ENCODE results near the gene HAP1.

Gene HAP1

GRCh38 chr17:41763327-41763726, 28.9 kb upstream of the HAP1 start:
- no peak for DNase-seq

- DNase-seq = no peak
Measured at GRCh38 chr17:41762841-41763240, 28.4 kb upstream of the HAP1 start.

GRCh38 chr17:41762391-41762790, 27.9 kb upstream of the HAP1 start:
- DNase-seq = no peak

- no peak for DNase-seq
Measured at GRCh38 chr17:41760878-41761277, 26.4 kb upstream of the HAP1 start.

- no peak for DNase-seq
Measured at GRCh38 chr17:41758601-41759000, 24.2 kb upstream of the HAP1 start.

- DNase-seq = no peak
Measured at GRCh38 chr17:41754066-41754465, 19.6 kb upstream of the HAP1 start.

GRCh38 chr17:41751288-41751687, 16.8 kb upstream of the HAP1 start:
- DNase-seq = no peak

GRCh38 chr17:41750862-41751261, 16.4 kb upstream of the HAP1 start:
- DNase-seq = no peak

- no peak for DNase-seq
Measured at GRCh38 chr17:41748275-41748674, 13.8 kb upstream of the HAP1 start.

- no peak for DNase-seq
Measured at GRCh38 chr17:41741709-41742108, 7.3 kb upstream of the HAP1 start.

GRCh38 chr17:41740506-41740905, 6.1 kb upstream of the HAP1 start:
- no peak for DNase-seq

GRCh38 chr17:41739661-41740352, 5.4 kb upstream of the HAP1 start:
- DNase-seq = no peak

- no peak for DNase-seq
Measured at GRCh38 chr17:41738801-41739112, 4.3 kb upstream of the HAP1 start.

- peak; percentile 80 to 84 for DNase-seq
Measured at GRCh38 chr17:41738077-41738800, 3.8 kb upstream of the HAP1 start.

- no peak for DNase-seq
Measured at GRCh38 chr17:41737680-41738023, 3.2 kb upstream of the HAP1 start.

- no peak for DNase-seq
Measured at GRCh38 chr17:41736983-41737679, 2.7 kb upstream of the HAP1 start.

GRCh38 chr17:41735744-41736143, 1.3 kb upstream of the HAP1 start:
- no peak for DNase-seq

GRCh38 chr17:41734949-41735313, 488 bp upstream of the HAP1 start:
- no peak for DNase-seq

- no peak for DNase-seq
Measured at GRCh38 chr17:41733348-41734138, 900 bp downstream of the HAP1 start.

GRCh38 chr17:41731836-41732235, 2.6 kb downstream of the HAP1 start:
- DNase-seq = no peak

GRCh38 chr17:41730479-41730878, 4.0 kb downstream of the HAP1 start:
- DNase-seq = no peak

- no peak for DNase-seq
Measured at GRCh38 chr17:41728056-41728455, 6.4 kb downstream of the HAP1 start.

GRCh38 chr17:41725134-41725533, 9.3 kb downstream of the HAP1 start:
- DNase-seq = no peak
